ENCODE measurements around the gene EIF1AD.

- TF ChIP-seq CTCF (IDR thresholded peaks at IDR 0.05) (no peak), POLR2AphosphoS5 (IDR thresholded peaks at IDR 0.05; ENCODE audit: insufficient read depth in 1 of 2, low read depth in 1 of 2) (no peak), POLR2A (IDR thresholded peaks at IDR 0.05) (no peak)
Observed at GRCh38 chr11:66015454-66015881, 13.5 kb upstream of the EIF1AD start.

All from vagina (tissue), 2 donors.